HepG2 (cell line): ENCODE data around the gene CPT1B. TPM values are rescaled to one million over a fixed set of nuclear protein-coding genes. Genes with fewer than 3 reads are reported as not detected.
A peak's percentile ranks its signal among the peaks of the same experiment; 100 is the strongest.

Experiments used
- ATAD3A ChIP-seq: sonication (generic); formaldehyde crosslinking; IDR thresholded peaks from 2 replicates; pipeline ENCODE4 v1.4.0; 2020; ENCODE audit warnings: missing genetic modification reagents
- BRCA1 ChIP-seq: sonication (generic); formaldehyde crosslinking; IDR thresholded peaks from 2 replicates; pipeline ENCODE4 v1.4.0; 2020; ENCODE audit warnings: missing genetic modification reagents
- CBX5 ChIP-seq: sonication (generic); formaldehyde crosslinking; IDR thresholded peaks from 2 replicates; pipeline ENCODE4 v1.4.0; 2020; ENCODE audit warnings: missing genetic modification reagents, borderline replicate concordance
- EEA1 ChIP-seq: sonication (generic); formaldehyde crosslinking; IDR thresholded peaks from 2 replicates; pipeline ENCODE4 v1.5.1; 2020; ENCODE audit warnings: mild to moderate bottlenecking, missing genetic modification reagents, borderline replicate concordance
- GLI4 ChIP-seq: sonication (generic); formaldehyde crosslinking; IDR thresholded peaks from 2 replicates; pipeline ENCODE4 v1.5.1; 2020; ENCODE audit warnings: missing genetic modification reagents, mild to moderate bottlenecking, moderate library complexity, borderline replicate concordance
- HNRNPUL1 ChIP-seq: fragments of 200-400 bp; formaldehyde crosslinking; IDR thresholded peaks from 2 replicates; pipeline ENCODE4 v1.6.1; 2017; ENCODE audit warnings: low read depth, mild to moderate bottlenecking, low read length, moderate library complexity
- KLF6 ChIP-seq: IDR thresholded peaks from 2 replicates; pipeline ENCODE4 v1.8.0; 2016; ENCODE audit warnings: missing biosample characterization, missing genetic modification reagents
- KMT2A ChIP-seq: sonication (generic); formaldehyde crosslinking; IDR thresholded peaks from 2 replicates; pipeline ENCODE4 v1.4.0; 2020; ENCODE audit warnings: missing genetic modification reagents
- MEIS2 ChIP-seq: sonication (generic); formaldehyde crosslinking; IDR thresholded peaks from 2 replicates; pipeline ENCODE4 v1.9.0; 2021; ENCODE audit warnings: mild to moderate bottlenecking, missing genetic modification reagents
- NCOR1 ChIP-seq: fragments of 200-600 bp; sonication (generic); IDR thresholded peaks from 2 replicates; pipeline ENCODE4 v1.7.0; 2017; ENCODE audit warnings: antibody characterized with exemption, low read length, borderline replicate concordance
- RXRA ChIP-seq: sonication (generic); formaldehyde crosslinking; IDR thresholded peaks from 2 replicates; pipeline ENCODE4 v1.5.1; 2020; ENCODE audit warnings: missing genetic modification reagents
- SALL1 ChIP-seq: sonication (generic); formaldehyde crosslinking; IDR thresholded peaks from 2 replicates; pipeline ENCODE4 v1.8.0; 2022; ENCODE audit warnings: mild to moderate bottlenecking, missing genetic modification reagents
- SIX4 ChIP-seq: sonication (generic); formaldehyde crosslinking; IDR thresholded peaks from 2 replicates; pipeline ENCODE4 v1.4.0; 2020; ENCODE audit warnings: missing genetic modification reagents
- SOX6 ChIP-seq, 2 experiments: fragments of 450-650 bp in 1 of 2; sonication (generic) in 1 of 2; formaldehyde crosslinking in 1 of 2; IDR thresholded peaks; 2 replicates each; pipeline versions ENCODE4 v1.4.0 to v1.6.1; 2017 to 2020; ENCODE audit warnings: antibody characterized with exemption in 1 of 2, mild to moderate bottlenecking in 1 of 2, missing genetic modification reagents in 1 of 2
- SP5 ChIP-seq: IDR thresholded peaks from 2 replicates; pipeline ENCODE4 v1.6.1; 2016; ENCODE audit warnings: low read depth, borderline replicate concordance
- ZBTB21 ChIP-seq: sonication (generic); formaldehyde crosslinking; IDR thresholded peaks from 2 replicates; pipeline ENCODE4 v1.4.0; 2020; ENCODE audit warnings: missing genetic modification reagents
- ZNF451 ChIP-seq: sonication (generic); formaldehyde crosslinking; IDR thresholded peaks from 2 replicates; pipeline ENCODE4 v1.5.0; 2020; ENCODE audit warnings: mild to moderate bottlenecking, missing genetic modification reagents
- ZNF570 ChIP-seq: sonication (generic); formaldehyde crosslinking; IDR thresholded peaks from 2 replicates; pipeline ENCODE4 v1.4.0; 2020; ENCODE audit warnings: mild to moderate bottlenecking, missing genetic modification reagents, borderline replicate concordance
- ZNF670 ChIP-seq: sonication (generic); formaldehyde crosslinking; IDR thresholded peaks from 2 replicates; pipeline ENCODE4 v1.8.0; 2022; ENCODE audit warnings: mild to moderate bottlenecking, missing genetic modification reagents, borderline replicate concordance
- ZNF780A ChIP-seq: sonication (generic); formaldehyde crosslinking; IDR thresholded peaks from 2 replicates; pipeline ENCODE4 v1.8.0; 2022; ENCODE audit warnings: mild to moderate bottlenecking, missing genetic modification reagents, moderate library complexity
- ZSCAN30 ChIP-seq: sonication (generic); formaldehyde crosslinking; IDR thresholded peaks from 2 replicates; pipeline ENCODE4 v1.5.0; 2020; ENCODE audit warnings: mild to moderate bottlenecking, missing genetic modification reagents
- ZZZ3 ChIP-seq: sonication (generic); formaldehyde crosslinking; IDR thresholded peaks from 2 replicates; pipeline ENCODE4 v1.4.0; 2020; ENCODE audit warnings: missing genetic modification reagents, mild to moderate bottlenecking, borderline replicate concordance
- polyA plus RNA-seq, 8 experiments: library from polyadenylated mRNA; depleted of rRNA in 3 of 8; stranded (reverse) in 7 of 8; unstranded in 1 of 8; fragments of >200 nt; fragmentation: Illumina TruSeq in 4 of 8; extraction: Trizol in 4 of 8; gene quantifications; 2 replicates each; pipeline versions ENCODE4 v1.2.1 to v1.2.3, GENCODE V29; 2011 to 2016; ENCODE audit warnings: low read depth in 4 of 8, missing spikeins in 1 of 8, mixed read lengths in 1 of 8; ENCODE audit not compliant: insufficient read depth in 1 of 8
- total RNA-seq, 5 experiments: library from RNA; depleted of rRNA; stranded (reverse); fragments of >200 nt; fragmentation: Illumina TruSeq; extraction: Trizol; gene quantifications; 2 replicates each; pipeline ENCODE4 v1.2.3, GENCODE V29; 2016; ENCODE audit warnings: low read depth in 1 of 5
- TF ChIP-seq, protein P1 (sequence below): sonication (generic); formaldehyde crosslinking; IDR thresholded peaks from 2 replicates; pipeline ENCODE4 v1.8.1; 2023; ENCODE audit warnings: mild to moderate bottlenecking, missing genetic modification reagents, borderline replicate concordance
- TF ChIP-seq, protein P2 (sequence below): sonication (generic); formaldehyde crosslinking; IDR thresholded peaks from 2 replicates; pipeline ENCODE4 v1.4.0; 2020; ENCODE audit warnings: missing genetic modification reagents

CPT1B gene
- total and polyA plus RNA-seq, 2 of the 13 experiments (the other 11 are each of a cell fraction or from before 2014, with no cell fraction given) = 9.2 to 19.5 TPM

DNA sequence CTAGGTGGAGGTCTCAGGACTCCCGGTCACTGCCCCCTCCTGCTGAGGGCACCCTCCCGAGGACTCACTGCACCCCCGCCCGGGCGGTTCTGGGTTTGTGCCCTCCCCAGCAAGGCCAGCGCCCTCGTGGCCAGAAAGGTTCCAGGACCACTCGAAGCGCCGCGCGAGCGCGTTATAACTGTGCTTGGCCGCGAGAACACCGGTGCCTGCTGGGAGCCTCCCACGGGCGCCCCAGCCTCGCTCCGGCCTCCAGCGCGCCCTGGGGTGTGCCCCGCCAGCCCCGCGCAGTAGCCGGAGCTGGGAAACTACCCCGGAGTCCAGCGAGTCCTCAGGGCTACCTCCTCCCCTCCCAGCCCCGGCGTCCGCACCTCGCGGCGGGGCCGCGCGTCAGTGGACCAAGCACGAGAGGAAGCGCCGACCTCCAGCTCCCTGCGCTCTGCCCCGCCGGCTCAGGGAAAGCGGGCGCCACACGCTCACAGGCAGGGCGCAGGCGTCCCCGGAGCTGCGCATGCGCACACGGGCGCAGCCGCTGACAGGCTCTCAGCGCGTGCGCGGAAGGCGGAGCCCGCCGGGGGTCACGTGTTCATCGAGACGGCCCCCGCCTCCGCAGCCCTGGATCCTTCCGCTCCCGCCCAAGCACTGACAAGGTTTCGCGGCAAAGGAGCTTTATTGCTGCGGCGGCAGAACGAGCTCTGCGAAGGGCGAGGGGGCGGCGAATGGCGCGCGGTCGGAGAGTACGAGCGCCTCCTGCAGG, 52.9 kb downstream of the CPT1B start, which contains the start of gene SCO2 (continued):
- TF ChIP-seq HNRNPUL1 = no peak
- peak; percentile 65; the same call in 1 of the 2 replicates for TF ChIP-seq NCOR1
- 0 out of 2 replicates have a peak, but pooled peaks have one; percentile 39 for TF ChIP-seq GLI4 (CRISPR knock-in tag)
- TF ChIP-seq BRCA1 = no peak
- TF ChIP-seq SIX4 (CRISPR knock-in tag) = no peak
- peak; percentile 79 for TF ChIP-seq SP5
- peak; percentile 63; the same call in 1 of the 2 replicates for TF ChIP-seq RXRA (CRISPR knock-in tag)
- TF ChIP-seq EEA1 (CRISPR knock-in tag) = 0 out of 2 replicates have a peak, but pooled peaks have one; percentile 49
- 0 out of 2 replicates have a peak, but pooled peaks have one; percentile 0 for TF ChIP-seq CBX5 (CRISPR knock-in tag)
- TF ChIP-seq ZSCAN30 (CRISPR knock-in tag) = no peak
- no peak; the same call in 1 of the 2 replicates for TF ChIP-seq ZNF780A
- TF ChIP-seq ZBTB21 = no peak
- TF ChIP-seq ZNF570 (CRISPR knock-in tag) = no peak
- peak; percentile 61 for TF ChIP-seq KLF6
- peak; percentile 20; the same call in 1 of the 2 replicates for TF ChIP-seq MEIS2 (CRISPR knock-in tag)
- no peak for TF ChIP-seq ZNF670 (CRISPR knock-in tag)
- TF ChIP-seq ZNF451 (CRISPR knock-in tag) = 0 out of 2 replicates have a peak, but pooled peaks have one; percentile 71
- peak; percentile 57; the same call in 1 of the 2 replicates for TF ChIP-seq SALL1 (CRISPR knock-in tag)
- no peak for TF ChIP-seq ZZZ3 (CRISPR knock-in tag)
- TF ChIP-seq, protein P1, sequence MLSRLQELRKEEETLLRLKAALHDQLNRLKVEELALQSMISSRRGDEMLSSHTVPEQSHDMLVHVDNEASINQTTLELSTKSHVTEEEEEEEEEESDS (CRISPR knock-in tag) = peak; percentile 47; the same call in 1 of the 2 replicates
- TF ChIP-seq ATAD3A (CRISPR knock-in tag) = no peak
- no peak for TF ChIP-seq SOX6 (IDR thresholded peaks at IDR 0.05)
- 0 out of 2 replicates have a peak, but pooled peaks have one; percentile 28 for TF ChIP-seq SOX6 (CRISPR knock-in tag; IDR thresholded peaks at IDR 0.05)
- TF ChIP-seq, protein P2, sequence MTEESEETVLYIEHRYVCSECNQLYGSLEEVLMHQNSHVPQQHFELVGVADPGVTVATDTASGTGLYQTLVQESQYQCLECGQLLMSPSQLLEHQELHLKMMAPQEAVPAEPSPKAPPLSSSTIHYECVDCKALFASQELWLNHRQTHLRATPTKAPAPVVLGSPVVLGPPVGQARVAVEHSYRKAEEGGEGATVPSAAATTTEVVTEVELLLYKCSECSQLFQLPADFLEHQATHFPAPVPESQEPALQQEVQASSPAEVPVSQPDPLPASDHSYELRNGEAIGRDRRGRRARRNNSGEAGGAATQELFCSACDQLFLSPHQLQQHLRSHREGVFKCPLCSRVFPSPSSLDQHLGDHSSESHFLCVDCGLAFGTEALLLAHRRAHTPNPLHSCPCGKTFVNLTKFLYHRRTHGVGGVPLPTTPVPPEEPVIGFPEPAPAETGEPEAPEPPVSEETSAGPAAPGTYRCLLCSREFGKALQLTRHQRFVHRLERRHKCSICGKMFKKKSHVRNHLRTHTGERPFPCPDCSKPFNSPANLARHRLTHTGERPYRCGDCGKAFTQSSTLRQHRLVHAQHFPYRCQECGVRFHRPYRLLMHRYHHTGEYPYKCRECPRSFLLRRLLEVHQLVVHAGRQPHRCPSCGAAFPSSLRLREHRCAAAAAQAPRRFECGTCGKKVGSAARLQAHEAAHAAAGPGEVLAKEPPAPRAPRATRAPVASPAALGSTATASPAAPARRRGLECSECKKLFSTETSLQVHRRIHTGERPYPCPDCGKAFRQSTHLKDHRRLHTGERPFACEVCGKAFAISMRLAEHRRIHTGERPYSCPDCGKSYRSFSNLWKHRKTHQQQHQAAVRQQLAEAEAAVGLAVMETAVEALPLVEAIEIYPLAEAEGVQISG = no peak; the same call in 1 of the 2 replicates
- peak; percentile 49; the same call in 1 of the 2 replicates for TF ChIP-seq KMT2A
